Measurements from ENCODE around the gene PRELID2.

- TF ChIP-seq CTCF (conservative IDR thresholded peaks at IDR 0.05) (no peak), ZFX (IDR thresholded peaks at IDR 0.05) (no peak)
These were observed 95.3 kb downstream of the PRELID2 start for GRCh38 chr5:145739843-145740242.
